Right lobe of liver (tissue), 6 donors: ENCODE data around the gene CACNB4. TPM values are rescaled to one million over a fixed set of nuclear protein-coding genes. Genes with fewer than 3 reads are reported as not detected.

Source experiments
- ATAC-seq, 4 donors: fragments of 200-7000 bp; cut with Tn5 transposase; one replicate each; pipeline ENCODE4 v1.9.1; 2020; ENCODE audit warnings: mild to moderate bottlenecking in 4 of 4, moderate library complexity in 4 of 4
- DNase-seq, 3 donors: peaks; one replicate each; pipeline ENCODE4 v3.0.0-alpha.2; 2020
- H3K27ac ChIP-seq, 3 donors: fragments of 200-600 bp; one replicate each; pipeline ENCODE4 v1.8.0; 2022
- H3K27me3 ChIP-seq, 2 donors: fragments of 200-600 bp; one replicate each; pipeline ENCODE4 v1.8.0; 2022
- H3K36me3 ChIP-seq, 4 donors: fragments of 200-600 bp; sonication (generic) in 1 of 4; one replicate each; pipeline versions ENCODE4 v1.5.1 to v1.8.0; 2017 to 2022; ENCODE audit warnings: control low read depth in 1 of 4
- H3K4me1 ChIP-seq, 4 donors: fragments of 200-600 bp; sonication (generic) in 1 of 4; one replicate each; pipeline versions ENCODE4 v1.5.1 to v1.8.0; 2017 to 2022; ENCODE audit warnings: control low read depth in 1 of 4
- H3K4me3 ChIP-seq, 3 donors: fragments of 200-600 bp; one replicate each; pipeline ENCODE4 v1.8.0; 2022
- H3K9me3 ChIP-seq, 4 donors: fragments of 200-600 bp; sonication (generic) in 1 of 4; one replicate each; pipeline versions ENCODE4 v1.5.1 to v1.8.0; 2017 to 2022; ENCODE audit warnings: control low read depth in 1 of 4
- POLR2A ChIP-seq: fragments of 450-650 bp; IDR thresholded peaks from one replicate; pipeline ENCODE4 v1.6.1; 2017; ENCODE audit warnings: antibody characterized with exemption, mild to moderate bottlenecking
- WGBS: methylation state at CpG from one replicate; pipeline ENCODE4 v1.1.6; 2018; ENCODE audit warnings: low coverage, low lambda C conversion rate; ENCODE audit not compliant: insufficient coverage; ENCODE audit errors: missing lambda C conversion rate; 5-methylcytosine and 5-hydroxymethylcytosine counted together
- intact Hi-C, 2 donors: fragments of 100-400 bp; cut with DNase I; formaldehyde crosslinking; loops; one replicate each; pipeline versions ENCODE4 v1.11.2 to v1.14.1; 2022
- total RNA-seq, 6 experiments: library from RNA; depleted of rRNA in 2 of 6; stranded (reverse); fragments of >200 nt in 2 of 6; fragmentation: NEBNext Ultra II Directional in 3 of 6; extraction: Animal tissue kit (Norgen Biotek cat#: 25700) in 3 of 6; gene quantifications; one replicate each; pipeline versions ENCODE4 v1.1.0 to v1.2.4, GENCODE V29; 2016 to 2023
- TF ChIP-seq, protein P1 (sequence below), 4 donors: fragments of 200-600 bp in 3 of 4; fragments of 450-650 bp in 1 of 4; IDR thresholded peaks; one replicate each; pipeline versions ENCODE4 v1.5.1 to v1.8.0; 2016 to 2022; ENCODE audit warnings: antibody characterized with exemption in 4 of 4, mild to moderate bottlenecking in 2 of 4
- donor health status: DM: no; HTN: yes; CAD: no.
- donor health status: DM: no; HTN: no; CAD: no.
- donor health status: DM: no; HTN: no; CAD: no.
- donor health status: DM: no; HTN: yes; CAD: no.
- donor health status: DM: no; HTN: yes; CAD: no.

The CACNB4 gene
- total RNA-seq, 6 experiments from 2014 or later: 0.06 to 0.49 (median 0.25) TPM

DNA sequence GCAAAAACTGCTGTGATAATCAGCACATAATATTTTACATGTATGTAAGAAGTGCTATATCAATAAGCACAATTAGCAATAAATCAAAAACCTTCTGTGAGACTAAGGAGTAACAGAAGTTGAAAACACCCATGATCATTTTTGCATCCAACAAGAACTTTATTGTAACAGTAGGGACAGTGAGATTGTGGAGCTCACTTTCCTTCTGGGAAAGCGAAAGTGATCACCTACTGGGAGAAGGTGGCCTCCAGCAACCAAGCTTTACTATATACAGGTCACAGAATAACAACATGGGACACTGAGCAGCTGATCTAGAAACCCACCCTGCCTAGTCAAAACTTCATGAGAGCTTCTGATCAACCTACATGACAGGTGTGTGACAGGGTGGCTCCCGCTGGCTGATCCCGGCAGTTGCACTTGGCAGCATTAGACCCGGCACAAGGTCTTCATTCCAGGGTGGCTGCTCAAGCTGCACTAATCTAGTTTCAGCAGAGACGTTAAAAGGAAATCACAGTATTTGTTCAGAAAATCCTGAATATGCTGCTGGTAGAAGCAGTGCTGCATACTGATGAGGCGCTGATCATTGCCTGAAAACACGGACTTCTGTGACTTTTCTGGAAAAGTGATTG is 207.2 kb downstream of the CACNB4 start:
- no peaks in the 10 kb centered on the region for H3K27me3 ChIP-seq
- no peak overlapping the region for H3K4me3 ChIP-seq
- no peaks in the 10 kb centered on the region for H3K4me1 ChIP-seq
- 51% methylated on average over 6 of the region's 7 CpGs for WGBS
- H3K27ac ChIP-seq: no peak overlapping the region
- ATAC-seq (peak; percentile 23 to 58 (median 39)), DNase-seq (no peak)
- TF ChIP-seq, protein P1, sequence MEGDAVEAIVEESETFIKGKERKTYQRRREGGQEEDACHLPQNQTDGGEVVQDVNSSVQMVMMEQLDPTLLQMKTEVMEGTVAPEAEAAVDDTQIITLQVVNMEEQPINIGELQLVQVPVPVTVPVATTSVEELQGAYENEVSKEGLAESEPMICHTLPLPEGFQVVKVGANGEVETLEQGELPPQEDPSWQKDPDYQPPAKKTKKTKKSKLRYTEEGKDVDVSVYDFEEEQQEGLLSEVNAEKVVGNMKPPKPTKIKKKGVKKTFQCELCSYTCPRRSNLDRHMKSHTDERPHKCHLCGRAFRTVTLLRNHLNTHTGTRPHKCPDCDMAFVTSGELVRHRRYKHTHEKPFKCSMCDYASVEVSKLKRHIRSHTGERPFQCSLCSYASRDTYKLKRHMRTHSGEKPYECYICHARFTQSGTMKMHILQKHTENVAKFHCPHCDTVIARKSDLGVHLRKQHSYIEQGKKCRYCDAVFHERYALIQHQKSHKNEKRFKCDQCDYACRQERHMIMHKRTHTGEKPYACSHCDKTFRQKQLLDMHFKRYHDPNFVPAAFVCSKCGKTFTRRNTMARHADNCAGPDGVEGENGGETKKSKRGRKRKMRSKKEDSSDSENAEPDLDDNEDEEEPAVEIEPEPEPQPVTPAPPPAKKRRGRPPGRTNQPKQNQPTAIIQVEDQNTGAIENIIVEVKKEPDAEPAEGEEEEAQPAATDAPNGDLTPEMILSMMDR (IDR thresholded peaks at IDR 0.05): no peak
- TF ChIP-seq POLR2A: no peak
- no peaks in the 10 kb centered on the region for H3K9me3 ChIP-seq
- no peaks in the 10 kb centered on the region for H3K36me3 ChIP-seq
- intact Hi-C loops: no loop called here

DNA sequence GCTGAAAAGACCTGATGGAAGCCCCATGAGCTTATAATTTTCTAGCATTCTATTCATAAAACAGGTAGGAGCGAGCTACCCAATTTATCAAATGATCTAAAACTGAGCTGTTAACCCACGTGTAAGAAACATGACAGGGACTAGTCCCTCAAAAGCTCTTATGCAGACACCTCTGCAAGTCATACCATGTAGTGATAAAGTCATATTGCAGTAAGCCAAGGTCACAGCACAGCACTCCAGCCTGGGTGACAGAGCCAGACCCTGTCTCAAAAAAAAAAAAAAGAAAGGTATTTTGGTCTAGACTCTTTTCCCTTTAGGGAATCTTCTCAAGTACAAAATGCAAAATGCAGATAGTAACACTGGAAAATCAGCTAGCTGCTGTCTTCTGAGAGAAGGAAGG is 211.7 kb downstream of the CACNB4 start:
- Histone ChIP-seq H3K4me3 (no peak overlapping the region), H3K36me3 (no peaks in the 10 kb centered on the region), H3K27ac (no peak overlapping the region), H3K4me1 (no peaks in the 10 kb centered on the region), H3K27me3 (no peaks in the 10 kb centered on the region), H3K9me3 (no peaks in the 10 kb centered on the region)
- intact Hi-C loops: no loop called here
- no peak for DNase-seq
- no peak for ATAC-seq
- TF ChIP-seq POLR2A: no peak
- TF ChIP-seq, protein P1 (IDR thresholded peaks at IDR 0.05): no peak
- whole genome bisulfite sequencing: no CpG with 5 or more reads among the region's 2 CpGs

DNA sequence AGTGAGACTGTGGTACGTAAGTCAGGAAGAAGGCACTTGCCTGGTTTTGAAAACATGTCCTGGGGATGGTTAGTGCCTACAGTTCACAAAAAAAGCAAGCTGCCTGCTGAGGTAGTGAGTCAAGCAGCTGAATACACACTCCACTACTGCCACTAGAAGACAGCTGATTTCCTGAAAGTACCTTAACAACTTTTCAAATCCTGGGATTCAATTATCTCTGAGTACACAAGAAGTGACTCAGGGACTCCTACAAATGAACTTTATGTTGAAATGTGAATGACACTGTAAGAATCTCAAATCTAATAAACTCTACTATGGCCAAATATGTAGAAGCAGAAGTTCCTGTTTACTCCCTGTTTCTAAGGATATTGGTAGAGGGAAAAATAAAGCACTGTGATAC is 212.6 kb downstream of the CACNB4 start:
- no peaks in the 10 kb centered on the region for H3K9me3 ChIP-seq
- TF ChIP-seq, protein P1 (IDR thresholded peaks at IDR 0.05): no peak
- no peak for TF ChIP-seq POLR2A
- no peak overlapping the region for H3K27ac ChIP-seq
- ATAC-seq: no peak
- no peak overlapping the region for H3K4me3 ChIP-seq
- WGBS: 83% methylated on average over 1 of the region's 1 CpG
- DNase-seq: no peak
- intact Hi-C loops: no loop called here
- H3K4me1 ChIP-seq: no peaks in the 10 kb centered on the region
- H3K36me3 ChIP-seq: no peaks in the 10 kb centered on the region
- H3K27me3 ChIP-seq: no peaks in the 10 kb centered on the region

DNA sequence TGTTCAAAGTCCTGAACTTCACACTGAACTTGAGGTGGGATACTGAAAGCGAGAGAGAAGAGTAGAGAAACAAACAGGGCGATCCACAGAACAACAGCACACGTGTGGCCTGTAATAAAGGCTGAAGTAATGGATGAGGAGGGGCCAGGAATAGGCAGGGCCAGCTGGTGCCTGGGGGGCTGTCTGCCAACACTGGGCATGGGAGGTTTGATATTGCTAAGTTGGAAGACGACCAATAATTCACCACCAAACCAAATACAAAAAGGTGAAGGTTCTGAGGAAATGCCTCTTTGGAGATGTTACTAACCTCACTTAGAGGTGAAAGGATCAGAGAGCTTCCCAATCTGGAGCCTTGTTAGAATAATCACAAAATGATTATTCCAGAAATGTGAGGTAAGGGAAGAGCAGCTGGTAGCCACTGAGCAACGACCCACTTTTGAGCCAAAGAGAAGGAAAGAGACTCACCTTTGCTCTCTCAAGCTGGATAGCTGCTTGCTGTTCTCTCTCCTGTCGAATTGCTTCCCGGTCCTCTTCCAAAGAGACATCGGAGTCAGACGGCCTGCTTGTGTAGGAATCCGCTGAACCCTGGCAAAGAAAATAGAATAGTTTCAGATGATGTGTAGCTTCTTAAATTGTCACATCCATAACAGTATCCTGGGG is 215.9 kb downstream of the CACNB4 start:
- no peaks in the 10 kb centered on the region for H3K27me3 ChIP-seq
- H3K36me3 ChIP-seq: no peaks in the 10 kb centered on the region
- WGBS: 73% methylated on average over 7 of the region's 10 CpGs
- ATAC-seq (no peak), DNase-seq (no peak)
- intact Hi-C loops: no loop called here
- TF ChIP-seq, protein P1 (IDR thresholded peaks at IDR 0.05): no peak
- no peak for TF ChIP-seq POLR2A
- H3K4me1 ChIP-seq: no peaks in the 10 kb centered on the region
- no peak overlapping the region for H3K27ac ChIP-seq
- no peaks in the 10 kb centered on the region for H3K9me3 ChIP-seq
- no peak overlapping the region for H3K4me3 ChIP-seq
